HG02884 (cell line): Measurements from ENCODE around the gene FAM222B.
"Not testable (repeated sequence)": the region's sequence is repeated elsewhere in the genome, so short reads cannot be mapped to it uniquely, and the experiment has no call there.

ENCODE experiments used
- ATAC-seq: cut with Tn5 transposase; IDR thresholded peaks from one replicate; pipeline ENCODE4 v1.9.1; 2021; ENCODE audit warnings: mild to moderate bottlenecking, moderate library complexity; ENCODE audit not compliant: unreplicated experiment

FAM222B gene

GRCh38 chr17:28873839-28874238 is 31.2 kb upstream of the FAM222B start:
- no peak for ATAC-seq

GRCh38 chr17:28871056-28871579 is 28.5 kb upstream of the FAM222B start:
- ATAC-seq, result peak; percentile 84

- no peak for ATAC-seq
Observed at GRCh38 chr17:28867276-28867675, 24.7 kb upstream of the FAM222B start.

GRCh38 chr17:28865946-28866752 is 23.6 kb upstream of the FAM222B start:
- ATAC-seq, result peak; percentile 66

- ATAC-seq, result no peak
Observed at GRCh38 chr17:28864991-28865849, 22.6 kb upstream of the FAM222B start.

GRCh38 chr17:28863953-28864352 is 21.4 kb upstream of the FAM222B start:
- no peak for ATAC-seq

- ATAC-seq, result no peak
Observed at GRCh38 chr17:28862561-28862960, 20.0 kb upstream of the FAM222B start.

- ATAC-seq, result no peak
Observed at GRCh38 chr17:28861393-28862203, 19.0 kb upstream of the FAM222B start.

GRCh38 chr17:28860363-28860808 is 17.8 kb upstream of the FAM222B start:
- no peak for ATAC-seq

- no peak for ATAC-seq
Observed at GRCh38 chr17:28858801-28859355, 16.3 kb upstream of the FAM222B start.

GRCh38 chr17:28857905-28858800 is 15.6 kb upstream of the FAM222B start:
- no peak for ATAC-seq

GRCh38 chr17:28856028-28856574 is 13.5 kb upstream of the FAM222B start:
- ATAC-seq, result no peak

GRCh38 chr17:28855336-28855679 is 12.7 kb upstream of the FAM222B start:
- no peak for ATAC-seq

GRCh38 chr17:28854457-28855335 is 12.1 kb upstream of the FAM222B start, which contains the start of gene ERAL1:
TSS of gene ERAL1 (plus strand) at chr17:28855016. CDS start at chr17:28855035, 19 bp downstream.
- peak; percentile 98 for ATAC-seq

GRCh38 chr17:28853295-28853694 is 10.7 kb upstream of the FAM222B start:
- ATAC-seq, result no peak

- ATAC-seq, result no peak
Observed at GRCh38 chr17:28849281-28849680, 6.7 kb upstream of the FAM222B start.

- ATAC-seq, result not testable (repeated sequence)
Observed at GRCh38 chr17:28848667-28849066, 6.1 kb upstream of the FAM222B start.

GRCh38 chr17:28846699-28847098 is 4.1 kb upstream of the FAM222B start:
- ATAC-seq, result not testable (repeated sequence)
